A549 treated with GW870086 at 1 μM for 4 hours (cell line): ENCODE measurements around the gene ABCF3. TPM values are rescaled to one million over a fixed set of nuclear protein-coding genes. Genes with fewer than 3 reads are reported as not detected.

Source experiments
- total RNA-seq: library from RNA; stranded (reverse); fragments of 200-300 nt; extraction: Qiagen RNA extraction; gene quantifications from 5 replicates; pipeline ENCODE4 v1.2.3, GENCODE V29; 2022; ENCODE audit warnings: low read depth

ABCF3 gene, protein sequence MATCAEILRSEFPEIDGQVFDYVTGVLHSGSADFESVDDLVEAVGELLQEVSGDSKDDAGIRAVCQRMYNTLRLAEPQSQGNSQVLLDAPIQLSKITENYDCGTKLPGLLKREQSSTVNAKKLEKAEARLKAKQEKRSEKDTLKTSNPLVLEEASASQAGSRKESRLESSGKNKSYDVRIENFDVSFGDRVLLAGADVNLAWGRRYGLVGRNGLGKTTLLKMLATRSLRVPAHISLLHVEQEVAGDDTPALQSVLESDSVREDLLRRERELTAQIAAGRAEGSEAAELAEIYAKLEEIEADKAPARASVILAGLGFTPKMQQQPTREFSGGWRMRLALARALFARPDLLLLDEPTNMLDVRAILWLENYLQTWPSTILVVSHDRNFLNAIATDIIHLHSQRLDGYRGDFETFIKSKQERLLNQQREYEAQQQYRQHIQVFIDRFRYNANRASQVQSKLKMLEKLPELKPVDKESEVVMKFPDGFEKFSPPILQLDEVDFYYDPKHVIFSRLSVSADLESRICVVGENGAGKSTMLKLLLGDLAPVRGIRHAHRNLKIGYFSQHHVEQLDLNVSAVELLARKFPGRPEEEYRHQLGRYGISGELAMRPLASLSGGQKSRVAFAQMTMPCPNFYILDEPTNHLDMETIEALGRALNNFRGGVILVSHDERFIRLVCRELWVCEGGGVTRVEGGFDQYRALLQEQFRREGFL
- total RNA-seq, result 29.7 to 34.8 TPM (median 32.7 TPM) in 5 replicates

GRCh38 chr3:184186184-184186901, at the start of gene ABCF3:
ABCF3 (plus strand) TSS chr3:184186199; CDS start chr3:184186208, 9 bp downstream.

GRCh38 chr3:184154885-184155643, 30.9 kb upstream of the ABCF3 start, which contains the start of gene DVL3:
DVL3 (plus strand) TSS chr3:184155377; CDS start chr3:184155636, 259 bp downstream.

DNA sequence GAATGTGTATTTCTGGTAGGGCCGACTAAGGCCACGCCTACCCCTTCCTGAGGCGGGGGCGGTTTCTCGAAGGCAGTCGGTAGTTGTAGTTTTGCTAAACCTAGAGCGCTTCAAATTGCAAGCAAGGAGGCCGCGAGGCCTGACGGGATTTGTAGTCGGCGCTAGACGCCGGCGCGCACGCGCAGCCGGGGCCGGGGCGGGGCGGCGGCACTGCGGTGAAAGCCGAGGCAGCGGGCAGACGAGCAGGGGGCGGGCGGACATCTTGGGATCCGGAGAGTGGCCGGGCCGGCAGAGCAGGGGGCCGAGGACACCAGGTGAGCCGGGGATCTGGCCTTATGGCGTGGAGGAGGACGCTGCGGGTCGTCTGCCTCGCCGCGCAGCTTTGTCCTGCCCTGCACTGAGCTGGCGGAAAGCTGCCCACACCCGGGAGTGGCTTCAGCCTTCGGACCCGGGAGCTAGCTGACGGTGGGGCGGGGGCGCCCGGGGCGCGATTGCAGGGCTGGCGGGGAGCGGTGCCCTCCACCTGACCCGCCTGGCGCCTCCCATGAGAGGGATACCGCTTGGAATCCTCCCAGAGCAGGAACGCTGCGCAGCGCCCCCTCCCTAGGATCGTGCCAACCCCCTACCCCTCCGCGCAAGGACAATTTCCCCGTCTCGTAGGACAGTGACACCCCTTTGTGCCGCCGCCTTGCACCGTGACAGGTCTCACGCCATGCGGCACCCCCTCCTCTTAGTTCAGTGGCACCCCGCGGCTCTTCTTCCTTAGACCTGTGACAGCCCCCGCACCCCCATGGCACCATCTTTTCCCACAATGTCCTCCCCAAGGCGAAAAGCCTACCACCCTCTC, 11.1 kb upstream of the ABCF3 start, which contains the start of gene AP2M1:
AP2M1 (plus strand) TSS at position 210 of the 847 bp plus-strand sequence. CDS start 2,139 bp downstream, outside the sequence.

DNA sequence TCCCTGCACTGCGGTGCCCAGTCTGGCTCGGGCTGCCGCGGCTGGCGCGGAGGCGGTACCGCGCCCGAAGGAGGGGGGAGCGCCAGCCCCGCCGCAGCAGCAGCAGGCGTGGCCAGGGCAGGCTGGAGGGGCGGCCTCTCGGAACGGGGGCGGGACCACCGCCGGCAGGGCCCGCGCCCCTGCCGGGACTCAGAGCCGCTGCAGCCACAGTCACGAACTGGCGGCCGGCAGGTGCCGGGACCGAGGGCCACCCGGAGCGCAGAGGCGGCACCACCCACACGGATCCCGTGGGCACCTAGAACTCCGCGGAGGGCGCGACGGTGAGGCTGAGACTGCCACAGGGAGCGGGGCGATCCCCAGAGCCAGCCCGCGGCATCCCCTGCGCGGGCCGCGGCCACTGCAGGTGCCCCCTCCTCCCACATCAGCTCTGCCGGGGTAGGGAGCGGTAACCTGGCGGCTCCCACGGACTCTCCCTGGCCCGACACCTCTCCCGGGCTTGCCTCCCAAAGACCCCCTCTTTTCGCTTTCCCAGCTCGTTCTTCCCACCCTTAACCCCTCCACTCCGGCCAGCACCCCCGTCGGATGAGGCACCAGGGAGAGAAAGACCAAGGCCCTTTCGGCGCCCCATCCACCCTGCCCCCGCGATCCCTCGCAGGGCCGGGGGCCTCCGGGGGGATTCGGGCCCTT, 43.5 kb downstream of the ABCF3 start, which contains the start of gene VWA5B2:
VWA5B2 (plus strand) TSS at position 192 of the 687 bp plus-strand sequence. CDS start 944 bp downstream, outside the sequence.

Other genes with a start within 250 kb of the ABCF3 start
- 12.1 to 17.6 TPM (median 16.2 TPM) in 5 replicates for gene ABCC5, start 168.3 kb upstream of the ABCF3 start, total RNA-seq
- not detected in 5 replicates for gene HTR3D, start 154.5 kb upstream of the ABCF3 start, total RNA-seq
- gene HTR3C, start 133.2 kb upstream of the ABCF3 start, total RNA-seq, result not detected in 5 replicates
- not detected in 5 replicates for gene HTR3E, start 89.1 kb upstream of the ABCF3 start, total RNA-seq
- gene EIF2B5, start 50.8 kb upstream of the ABCF3 start, total RNA-seq, result 25.0 to 31.4 TPM (median 27.9 TPM) in 5 replicates
- gene DVL3, start 30.8 kb upstream of the ABCF3 start, total RNA-seq, result 17.8 to 25.7 TPM (median 24.7 TPM) in 5 replicates
- gene AP2M1, start 11.3 kb upstream of the ABCF3 start, total RNA-seq, result 286 to 311 TPM (median 306 TPM) in 5 replicates
- gene VWA5B2, start 43.4 kb downstream of the ABCF3 start, total RNA-seq, result 0.33 to 0.62 TPM (median 0.52 TPM) in 5 replicates
- 61.0 to 74.5 TPM (median 68.7 TPM) in 5 replicates for gene ALG3, start 62.8 kb downstream of the ABCF3 start, total RNA-seq
- gene EEF1AKMT4, start 63.5 kb downstream of the ABCF3 start, total RNA-seq, result 8.7 to 13.2 TPM (median 12.4 TPM) in 5 replicates
- 0.80 to 1.7 TPM (median 1.4 TPM) in 5 replicates for gene CAMK2N2, start 75.4 kb downstream of the ABCF3 start, total RNA-seq
- not detected in 5 replicates for gene ECE2, start 89.8 kb downstream of the ABCF3 start, total RNA-seq
- gene PSMD2, start 113.0 kb downstream of the ABCF3 start, total RNA-seq, result 281 to 370 TPM (median 301 TPM) in 5 replicates
- 254 to 267 TPM (median 261 TPM) in 5 replicates for gene EIF4G1, start 128.4 kb downstream of the ABCF3 start, total RNA-seq
- 9.1 to 12.0 TPM (median 11.5 TPM) in 5 replicates for gene FAM131A, start 151.4 kb downstream of the ABCF3 start, total RNA-seq
- gene CLCN2, start 175.4 kb downstream of the ABCF3 start, total RNA-seq, result 4.8 to 6.6 TPM (median 5.9 TPM) in 5 replicates
- 72.1 to 81.2 TPM (median 75.1 TPM) in 5 replicates for gene POLR2H, start 175.5 kb downstream of the ABCF3 start, total RNA-seq
- gene THPO, start 192.0 kb downstream of the ABCF3 start, total RNA-seq, result 0.07 TPM in 1 of 5 replicates, not detected in the others
- 0.20 to 0.65 TPM (median 0.34 TPM) in 5 replicates for gene CHRD, start 193.9 kb downstream of the ABCF3 start, total RNA-seq